Measurements from ENCODE around the gene MORN4. TPM values are rescaled to one million over a fixed set of nuclear protein-coding genes. Genes with fewer than 3 reads are reported as not detected.

The MORN4 gene
- total and polyA plus RNA-seq, 9 of the 15 experiments (the other 6 are each of a cell fraction or from before 2014, with no cell fraction given): 8.3 to 23.9 (median 11.7) TPM

DNA sequence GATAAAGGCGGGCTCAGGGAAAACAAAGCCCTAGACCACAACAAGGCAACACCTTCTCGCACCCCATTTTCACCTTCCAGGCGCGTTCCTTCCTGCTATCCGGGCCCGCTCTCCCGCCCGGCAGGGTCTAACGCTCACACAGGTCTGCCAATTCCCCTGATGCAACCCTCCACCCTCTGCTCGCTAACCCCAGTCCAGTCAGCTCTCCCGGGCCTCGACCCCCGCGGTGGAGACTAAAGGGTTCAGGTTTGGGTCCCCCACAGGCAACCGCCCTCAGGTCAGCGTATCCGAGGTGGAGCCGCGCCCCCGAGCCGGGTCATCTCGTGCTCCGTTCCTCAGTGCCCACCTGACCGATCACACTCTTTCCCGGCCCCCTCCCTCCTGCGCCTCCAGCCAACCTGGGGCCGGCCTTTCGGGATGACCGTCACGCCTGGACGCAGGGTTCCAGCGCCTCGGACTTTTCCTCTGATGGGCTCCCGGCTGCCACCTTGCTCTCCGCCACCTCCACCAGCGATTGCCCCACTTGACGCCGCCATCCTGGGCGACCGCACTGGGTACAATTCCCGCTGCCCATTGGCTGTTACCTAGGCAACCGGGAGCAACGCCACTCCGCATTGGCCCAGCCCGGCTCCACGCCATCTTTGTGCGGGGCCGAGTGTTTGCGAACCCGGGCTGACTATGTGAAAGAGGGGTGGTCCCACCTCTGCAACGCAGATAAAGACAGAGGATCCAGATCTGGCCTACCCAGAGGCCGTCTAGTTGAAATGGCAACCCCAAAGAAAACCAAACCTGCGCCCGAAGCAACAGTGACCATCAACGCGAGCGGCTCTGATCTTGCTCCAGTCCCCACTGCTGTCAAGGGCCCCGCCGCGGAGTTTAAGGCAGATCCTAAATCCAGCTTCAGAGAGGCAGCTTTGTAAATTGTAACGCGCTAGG, at the start of gene MORN4 (continued):
- TF ChIP-seq, protein P1, sequence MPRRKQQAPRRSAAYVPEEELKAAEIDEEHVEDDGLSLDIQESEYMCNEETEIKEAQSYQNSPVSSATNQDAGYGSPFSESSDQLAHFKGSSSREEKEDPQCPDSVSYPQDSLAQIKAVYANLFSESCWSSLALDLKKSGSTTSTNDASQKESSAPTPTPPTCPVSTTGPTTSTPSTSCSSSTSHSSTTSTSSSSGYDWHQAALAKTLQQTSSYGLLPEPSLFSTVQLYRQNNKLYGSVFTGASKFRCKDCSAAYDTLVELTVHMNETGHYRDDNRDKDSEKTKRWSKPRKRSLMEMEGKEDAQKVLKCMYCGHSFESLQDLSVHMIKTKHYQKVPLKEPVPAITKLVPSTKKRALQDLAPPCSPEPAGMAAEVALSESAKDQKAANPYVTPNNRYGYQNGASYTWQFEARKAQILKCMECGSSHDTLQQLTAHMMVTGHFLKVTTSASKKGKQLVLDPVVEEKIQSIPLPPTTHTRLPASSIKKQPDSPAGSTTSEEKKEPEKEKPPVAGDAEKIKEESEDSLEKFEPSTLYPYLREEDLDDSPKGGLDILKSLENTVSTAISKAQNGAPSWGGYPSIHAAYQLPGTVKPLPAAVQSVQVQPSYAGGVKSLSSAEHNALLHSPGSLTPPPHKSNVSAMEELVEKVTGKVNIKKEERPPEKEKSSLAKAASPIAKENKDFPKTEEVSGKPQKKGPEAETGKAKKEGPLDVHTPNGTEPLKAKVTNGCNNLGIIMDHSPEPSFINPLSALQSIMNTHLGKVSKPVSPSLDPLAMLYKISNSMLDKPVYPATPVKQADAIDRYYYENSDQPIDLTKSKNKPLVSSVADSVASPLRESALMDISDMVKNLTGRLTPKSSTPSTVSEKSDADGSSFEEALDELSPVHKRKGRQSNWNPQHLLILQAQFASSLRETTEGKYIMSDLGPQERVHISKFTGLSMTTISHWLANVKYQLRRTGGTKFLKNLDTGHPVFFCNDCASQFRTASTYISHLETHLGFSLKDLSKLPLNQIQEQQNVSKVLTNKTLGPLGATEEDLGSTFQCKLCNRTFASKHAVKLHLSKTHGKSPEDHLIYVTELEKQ (CRISPR knock-in tag; IDR thresholded peaks at IDR 0.05): no peak
- no peak for TF ChIP-seq ZNF586 (CRISPR knock-in tag; conservative IDR thresholded peaks at IDR 0.05)
- no peak for TF ChIP-seq PTRF (tag; IDR thresholded peaks at IDR 0.05)
- TF ChIP-seq HDAC3 (IDR thresholded peaks at IDR 0.05; ENCODE audit: borderline replicate concordance, partially characterized antibody): no peak
- TF ChIP-seq, protein P2, sequence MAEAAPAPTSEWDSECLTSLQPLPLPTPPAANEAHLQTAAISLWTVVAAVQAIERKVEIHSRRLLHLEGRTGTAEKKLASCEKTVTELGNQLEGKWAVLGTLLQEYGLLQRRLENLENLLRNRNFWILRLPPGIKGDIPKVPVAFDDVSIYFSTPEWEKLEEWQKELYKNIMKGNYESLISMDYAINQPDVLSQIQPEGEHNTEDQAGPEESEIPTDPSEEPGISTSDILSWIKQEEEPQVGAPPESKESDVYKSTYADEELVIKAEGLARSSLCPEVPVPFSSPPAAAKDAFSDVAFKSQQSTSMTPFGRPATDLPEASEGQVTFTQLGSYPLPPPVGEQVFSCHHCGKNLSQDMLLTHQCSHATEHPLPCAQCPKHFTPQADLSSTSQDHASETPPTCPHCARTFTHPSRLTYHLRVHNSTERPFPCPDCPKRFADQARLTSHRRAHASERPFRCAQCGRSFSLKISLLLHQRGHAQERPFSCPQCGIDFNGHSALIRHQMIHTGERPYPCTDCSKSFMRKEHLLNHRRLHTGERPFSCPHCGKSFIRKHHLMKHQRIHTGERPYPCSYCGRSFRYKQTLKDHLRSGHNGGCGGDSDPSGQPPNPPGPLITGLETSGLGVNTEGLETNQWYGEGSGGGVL (CRISPR knock-in tag; IDR thresholded peaks at IDR 0.05): no peak
- TF ChIP-seq SRF (CRISPR knock-in tag; IDR thresholded peaks at IDR 0.05): no peak
- 0 out of 2 replicates have a peak, but pooled peaks have one; percentile 15 for TF ChIP-seq NR2C2 (CRISPR knock-in tag; IDR thresholded peaks at IDR 0.05)
- TF ChIP-seq NR2C2 (tag; IDR thresholded peaks at IDR 0.05): peak; percentile 91
- TF ChIP-seq, protein P3, sequence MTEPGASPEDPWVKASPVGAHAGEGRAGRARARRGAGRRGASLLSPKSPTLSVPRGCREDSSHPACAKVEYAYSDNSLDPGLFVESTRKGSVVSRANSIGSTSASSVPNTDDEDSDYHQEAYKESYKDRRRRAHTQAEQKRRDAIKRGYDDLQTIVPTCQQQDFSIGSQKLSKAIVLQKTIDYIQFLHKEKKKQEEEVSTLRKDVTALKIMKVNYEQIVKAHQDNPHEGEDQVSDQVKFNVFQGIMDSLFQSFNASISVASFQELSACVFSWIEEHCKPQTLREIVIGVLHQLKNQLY (CRISPR knock-in tag; conservative IDR thresholded peaks at IDR 0.05): no peak
- no peak for TF ChIP-seq MXD1 (CRISPR knock-in tag; IDR thresholded peaks at IDR 0.05; ENCODE audit: borderline replicate concordance, poor library complexity, severe bottlenecking)
- TF ChIP-seq POLR2G (IDR thresholded peaks at IDR 0.05; ENCODE audit: low read depth, low read length): peak; percentile 88
- no peak for TF ChIP-seq GABPB2 (CRISPR knock-in tag; conservative IDR thresholded peaks at IDR 0.05)
- TF ChIP-seq PML (IDR thresholded peaks at IDR 0.05; ENCODE audit: low read length): no peak
- TF ChIP-seq ADNP (tag; IDR thresholded peaks at IDR 0.05): no peak
- no peak for TF ChIP-seq CHD4 (IDR thresholded peaks at IDR 0.05; ENCODE audit: insufficient read depth, insufficient replicate concordance, low read depth, low read length, poor library complexity, severe bottlenecking)
- peak in 1 of 2 experiments; percentile 80; a peak in 1 of 4 replicates for TF ChIP-seq MLLT1 (IDR thresholded peaks at IDR 0.05)
- TF ChIP-seq SUPT5H (IDR thresholded peaks at IDR 0.05): peak; percentile 62
- TF ChIP-seq EP300 (IDR thresholded peaks at IDR 0.05; ENCODE audit: low read length): no peak
